Thoracic aorta (tissue), 2 donors: Measurements from ENCODE around the gene CEP170B. TPM values are rescaled to one million over a fixed set of nuclear protein-coding genes. Genes with fewer than 3 reads are reported as not detected.

Source experiments
- ATAC-seq: fragments of 150-250 bp; one replicate; pipeline ENCODE4 v1.8.0; 2017; ENCODE audit warnings: low read depth; ENCODE audit not compliant: insufficient number of reproducible peaks, low FRiP score
- DNase-seq: peaks from one replicate; pipeline ENCODE4 v3.0.0-alpha.2; 2020; ENCODE audit warnings: low spot score
- H3K27ac ChIP-seq, 2 donors: fragments of 200-600 bp; sonication (generic); 1 replicate in 1 of 2; 2 replicates in 1 of 2; pipeline ENCODE4 v1.5.1; 2016; ENCODE audit warnings: mild to moderate bottlenecking in 2 of 2, moderate library complexity in 2 of 2
- H3K27me3 ChIP-seq: fragments of 200-600 bp; sonication (generic); replicated peaks from 2 replicates; pipeline ENCODE4 v1.6.0; 2016; ENCODE audit warnings: mild to moderate bottlenecking; ENCODE audit not compliant: insufficient read depth
- H3K36me3 ChIP-seq: fragments of 200-600 bp; sonication (generic); one replicate; pipeline ENCODE4 v1.5.1; 2016
- H3K4me1 ChIP-seq, 2 donors: fragments of 200-600 bp; sonication (generic); 1 replicate in 1 of 2; 2 replicates in 1 of 2; pipeline versions ENCODE4 v1.5.1 to v1.6.0; 2016; ENCODE audit warnings: low read depth in 2 of 2, mild to moderate bottlenecking in 1 of 2; ENCODE audit not compliant: control insufficient read depth in 1 of 2
- H3K4me3 ChIP-seq: fragments of 200-600 bp; sonication (generic); 2 replicates; pipeline ENCODE4 v1.5.1; 2016; ENCODE audit warnings: mild to moderate bottlenecking
- H3K9me3 ChIP-seq: fragments of 200-600 bp; sonication (generic); 2 replicates; pipeline ENCODE4 v1.5.1; 2016
- total RNA-seq, 2 donors: library from RNA; depleted of rRNA; stranded (reverse); fragments of >200 nt; gene quantifications; one replicate each; pipeline versions ENCODE4 v1.1.0 to v1.2.3, GENCODE V29; 2016
- TF ChIP-seq, protein P1 (sequence below): fragments of 200-600 bp; sonication (generic); IDR thresholded peaks from one replicate; pipeline ENCODE4 v1.5.1; 2019; ENCODE audit warnings: antibody characterized with exemption

Gene CEP170B
- total RNA-seq, 2 donors from 2014 or later: 35.2 to 38.2 TPM

DNA sequence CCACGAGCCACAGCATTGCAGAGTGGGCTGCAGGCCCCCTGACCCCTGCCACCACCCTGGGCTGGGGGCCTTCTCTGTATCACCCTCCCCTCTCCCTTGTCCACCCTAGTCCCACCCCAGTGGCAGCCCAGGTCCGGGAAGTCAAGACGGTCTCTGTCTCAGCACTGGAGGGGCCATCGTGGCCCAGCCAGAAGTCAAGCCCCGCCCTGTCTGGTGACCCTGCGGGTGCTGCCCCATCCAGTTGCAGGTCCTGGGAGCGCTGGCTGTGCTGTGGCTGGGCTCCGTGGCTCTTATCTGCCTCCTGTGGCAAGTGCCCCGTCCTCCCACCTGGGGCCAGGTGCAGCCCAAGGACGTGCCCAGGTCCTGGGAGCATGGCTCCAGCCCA is 62.4 kb downstream of the CEP170B start:
- Histone ChIP-seq H3K9me3 (no peaks in the 10 kb centered on the region), H3K27ac (no peak overlapping the region), H3K36me3 (no peaks in the 10 kb centered on the region), H3K4me3 (no peak overlapping the region), H3K27me3 (no peaks in the 10 kb centered on the region), H3K4me1 (peaks cover 0 to 6% of the 10 kb centered on the region in 2 donors)
- TF ChIP-seq, protein P1, sequence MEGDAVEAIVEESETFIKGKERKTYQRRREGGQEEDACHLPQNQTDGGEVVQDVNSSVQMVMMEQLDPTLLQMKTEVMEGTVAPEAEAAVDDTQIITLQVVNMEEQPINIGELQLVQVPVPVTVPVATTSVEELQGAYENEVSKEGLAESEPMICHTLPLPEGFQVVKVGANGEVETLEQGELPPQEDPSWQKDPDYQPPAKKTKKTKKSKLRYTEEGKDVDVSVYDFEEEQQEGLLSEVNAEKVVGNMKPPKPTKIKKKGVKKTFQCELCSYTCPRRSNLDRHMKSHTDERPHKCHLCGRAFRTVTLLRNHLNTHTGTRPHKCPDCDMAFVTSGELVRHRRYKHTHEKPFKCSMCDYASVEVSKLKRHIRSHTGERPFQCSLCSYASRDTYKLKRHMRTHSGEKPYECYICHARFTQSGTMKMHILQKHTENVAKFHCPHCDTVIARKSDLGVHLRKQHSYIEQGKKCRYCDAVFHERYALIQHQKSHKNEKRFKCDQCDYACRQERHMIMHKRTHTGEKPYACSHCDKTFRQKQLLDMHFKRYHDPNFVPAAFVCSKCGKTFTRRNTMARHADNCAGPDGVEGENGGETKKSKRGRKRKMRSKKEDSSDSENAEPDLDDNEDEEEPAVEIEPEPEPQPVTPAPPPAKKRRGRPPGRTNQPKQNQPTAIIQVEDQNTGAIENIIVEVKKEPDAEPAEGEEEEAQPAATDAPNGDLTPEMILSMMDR: no peak
- DNase-seq (no peak), ATAC-seq (no peak)

DNA sequence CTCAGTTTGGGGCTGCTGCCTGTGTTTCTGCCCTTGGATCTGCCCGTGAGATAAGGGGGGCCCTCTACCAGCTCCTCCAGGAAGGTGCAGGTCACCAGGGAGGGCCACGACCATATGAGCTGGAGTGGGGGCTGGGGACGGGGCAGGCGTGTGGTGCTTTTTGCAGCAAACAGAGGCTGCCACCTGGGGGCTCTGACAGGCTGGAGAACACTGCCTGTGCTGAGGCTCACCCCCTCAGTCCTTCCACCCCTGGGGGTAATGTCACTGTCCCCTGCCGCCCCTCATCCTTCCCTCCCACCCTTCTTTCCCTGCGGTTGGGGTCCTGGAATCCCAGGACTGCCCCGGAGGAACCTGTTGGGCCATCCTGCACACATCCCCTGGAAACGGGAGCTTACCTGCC is 62.8 kb downstream of the CEP170B start:
- H3K27ac ChIP-seq: no peak overlapping the region
- DNase-seq (no peak), ATAC-seq (no peak)
- H3K36me3 ChIP-seq: no peaks in the 10 kb centered on the region
- TF ChIP-seq, protein P1: no peak
- H3K9me3 ChIP-seq: no peaks in the 10 kb centered on the region
- H3K4me1 ChIP-seq: peaks cover 0 to 10% of the 10 kb centered on the region in 2 donors
- H3K4me3 ChIP-seq: no peak overlapping the region
- H3K27me3 ChIP-seq: no peaks in the 10 kb centered on the region

DNA sequence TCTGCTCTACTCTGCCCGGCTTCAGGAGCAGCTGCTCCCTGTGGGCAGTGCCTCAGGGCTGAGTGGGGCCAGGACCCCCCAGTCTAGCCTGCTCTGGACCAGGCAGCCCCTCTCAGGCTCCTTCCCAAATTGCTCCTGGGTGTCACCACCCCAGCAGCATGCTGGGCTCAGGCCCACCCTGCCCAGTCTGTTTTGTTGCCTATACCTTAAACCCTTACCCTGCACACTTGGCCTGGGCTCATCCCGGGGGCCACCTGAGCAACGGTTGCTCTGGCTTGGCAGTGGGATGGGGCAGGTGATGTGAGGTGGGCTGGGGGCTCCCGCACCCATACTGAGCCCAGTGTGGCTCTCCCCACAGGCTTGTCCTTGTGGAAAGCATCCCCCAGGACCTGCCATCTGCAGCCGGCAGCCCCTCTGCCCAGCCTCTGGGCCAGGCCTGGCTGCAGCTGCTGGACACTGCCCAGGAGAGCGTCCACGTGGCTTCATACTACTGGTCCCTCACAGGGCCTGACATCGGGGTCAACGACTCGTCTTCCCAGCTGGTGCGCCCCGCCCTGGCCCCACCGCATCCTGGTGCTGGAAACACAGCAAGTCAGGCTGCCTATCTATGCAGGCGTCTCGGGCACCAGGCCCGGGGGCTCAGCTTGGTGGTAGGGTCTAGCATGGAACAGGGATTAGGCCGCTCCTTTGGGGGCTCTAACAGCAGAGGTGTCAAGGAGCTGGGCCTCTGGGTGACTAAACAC is 63.5 kb downstream of the CEP170B start:
- no peaks in the 10 kb centered on the region for H3K36me3 ChIP-seq
- DNase-seq: no peak
- no peak overlapping the region for H3K4me3 ChIP-seq
- H3K4me1 ChIP-seq: peaks cover 0 to 11% of the 10 kb centered on the region in 2 donors
- H3K27ac ChIP-seq: no peak overlapping the region
- H3K27me3 ChIP-seq: no peaks in the 10 kb centered on the region
- TF ChIP-seq, protein P1: no peak
- H3K9me3 ChIP-seq: no peaks in the 10 kb centered on the region
- no peak for ATAC-seq

DNA sequence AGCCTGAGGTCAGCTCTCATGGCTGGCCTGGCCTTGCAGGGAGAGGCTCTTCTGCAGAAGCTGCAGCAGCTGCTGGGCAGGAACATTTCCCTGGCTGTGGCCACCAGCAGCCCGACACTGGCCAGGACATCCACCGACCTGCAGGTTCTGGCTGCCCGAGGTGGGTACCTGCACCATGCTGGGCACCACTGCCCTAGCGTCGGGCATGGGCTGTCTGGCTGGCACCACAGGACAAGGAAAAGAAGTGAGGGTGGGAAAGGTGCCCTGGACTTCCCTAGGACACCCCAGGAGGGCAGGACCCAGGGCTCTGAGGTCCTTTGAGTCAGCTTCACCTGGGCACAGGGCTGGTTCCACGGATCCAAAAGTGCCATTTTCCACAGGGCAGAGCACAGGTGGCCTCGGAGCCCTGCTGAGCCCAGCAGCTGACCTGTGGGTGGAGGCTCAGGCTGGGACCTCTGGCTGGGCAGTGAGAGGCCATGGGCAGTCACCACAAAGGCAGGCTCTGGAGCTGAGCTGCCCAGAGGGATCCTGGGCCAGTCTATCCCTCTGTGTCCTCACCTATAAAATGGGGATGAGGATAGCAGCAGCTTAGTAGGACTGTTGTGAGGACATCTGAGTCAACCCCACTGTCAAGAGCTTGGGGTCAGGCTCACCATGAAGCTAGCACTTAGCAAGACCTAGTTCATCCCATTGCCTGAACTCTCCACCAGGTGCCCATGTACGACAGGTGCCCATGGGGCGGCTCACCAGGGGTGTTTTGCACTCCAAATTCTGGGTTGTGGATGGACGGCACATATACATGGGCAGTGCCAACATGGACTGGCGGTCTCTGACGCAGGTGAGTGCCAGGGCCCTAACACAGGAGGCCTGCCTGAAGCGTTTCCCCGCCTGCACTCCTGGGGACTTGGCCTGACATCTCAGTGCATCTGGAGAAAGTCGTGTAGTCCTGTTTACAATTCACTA is 64.5 kb downstream of the CEP170B start:
- TF ChIP-seq, protein P1: no peak
- H3K36me3 ChIP-seq: no peaks in the 10 kb centered on the region
- ATAC-seq (no peak), DNase-seq (no peak)
- no peak overlapping the region for H3K4me3 ChIP-seq
- peaks cover 0 to 17% of the 10 kb centered on the region in 2 donors for H3K4me1 ChIP-seq
- H3K27me3 ChIP-seq: no peaks in the 10 kb centered on the region
- no peak overlapping the region for H3K27ac ChIP-seq
- H3K9me3 ChIP-seq: no peaks in the 10 kb centered on the region
